ENCODE measurements around the gene MAML3.

The MAML3 gene

DNA sequence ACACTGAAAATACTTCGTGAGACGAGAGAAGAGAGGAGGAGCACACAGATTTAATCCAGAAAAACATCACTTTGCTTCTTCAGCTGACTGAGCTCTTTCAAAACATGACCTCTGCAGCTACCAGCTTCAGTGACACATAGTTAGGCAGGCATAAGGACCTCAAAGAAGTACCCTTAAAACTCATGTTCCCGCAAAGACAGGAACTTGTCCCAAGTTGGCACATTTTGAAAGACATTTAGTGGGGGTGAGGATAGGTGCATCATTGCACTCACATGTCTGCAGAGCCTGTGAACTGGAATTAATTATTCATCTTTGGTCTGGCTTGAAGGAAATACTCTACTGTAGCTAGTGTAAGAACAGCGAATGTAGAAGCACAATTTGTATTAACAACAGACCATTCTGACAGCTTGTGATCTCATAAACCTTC lies 266.6 kb downstream of the MAML3 start:
- no peak for DNase-seq

DNA sequence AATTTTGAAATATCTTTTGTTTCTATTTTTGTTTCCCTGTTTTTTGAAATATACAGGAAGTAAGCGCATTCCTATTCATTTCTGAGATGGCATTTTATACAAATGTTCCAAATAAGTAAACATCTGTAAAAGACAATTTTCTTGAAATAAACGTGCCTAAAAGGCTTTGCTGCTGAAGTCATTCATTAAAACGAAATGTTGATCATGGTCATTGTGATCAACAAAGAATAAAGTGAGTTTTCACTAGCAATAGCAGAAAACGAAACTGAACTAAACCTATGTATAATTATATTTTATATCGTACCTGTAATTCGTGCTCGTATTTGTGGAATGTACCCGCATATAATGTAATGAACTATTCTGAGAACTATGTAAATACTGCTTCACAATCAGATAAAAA lies 267.2 kb downstream of the MAML3 start:
- DNase-seq = no peak

DNA sequence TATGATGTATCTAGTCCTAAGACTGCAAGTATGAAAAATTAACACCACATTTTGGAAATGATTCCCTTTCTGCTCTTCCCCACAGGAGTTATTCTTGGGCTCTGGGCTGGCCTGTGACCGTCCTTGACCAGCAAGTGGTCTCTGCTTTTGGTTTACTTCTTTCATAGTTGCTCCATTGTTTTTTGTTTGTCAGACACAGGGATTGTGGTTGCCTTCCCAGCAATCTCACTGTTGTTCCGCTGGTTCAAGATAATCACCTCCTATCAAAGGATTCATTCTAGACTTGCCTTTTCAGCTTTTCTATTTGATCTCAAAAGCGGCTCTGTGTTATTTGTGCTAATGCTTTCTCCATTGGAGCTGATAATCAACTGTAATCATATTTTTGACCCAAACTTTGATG lies 269.5 kb downstream of the MAML3 start:
- no peak for DNase-seq

DNA sequence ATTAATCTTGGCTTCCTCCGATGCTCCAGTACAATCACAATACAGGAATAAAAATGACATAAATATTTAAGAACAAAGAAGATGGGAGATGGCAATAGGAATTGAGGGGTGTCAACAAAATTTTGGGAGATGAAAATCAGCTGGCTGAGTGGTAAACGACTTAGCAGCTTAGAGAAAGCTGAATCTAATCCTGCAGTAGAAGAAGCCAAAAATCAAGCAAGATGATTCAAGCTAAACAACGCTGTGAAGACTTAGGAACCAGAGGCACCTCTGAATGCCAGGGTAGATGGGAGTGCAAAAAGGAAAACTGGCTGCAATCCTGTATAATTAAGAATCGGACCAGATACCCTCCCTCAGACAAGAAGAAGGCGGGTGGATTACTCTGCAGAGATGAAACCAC lies 273.1 kb downstream of the MAML3 start:
- no peak for DNase-seq

DNA sequence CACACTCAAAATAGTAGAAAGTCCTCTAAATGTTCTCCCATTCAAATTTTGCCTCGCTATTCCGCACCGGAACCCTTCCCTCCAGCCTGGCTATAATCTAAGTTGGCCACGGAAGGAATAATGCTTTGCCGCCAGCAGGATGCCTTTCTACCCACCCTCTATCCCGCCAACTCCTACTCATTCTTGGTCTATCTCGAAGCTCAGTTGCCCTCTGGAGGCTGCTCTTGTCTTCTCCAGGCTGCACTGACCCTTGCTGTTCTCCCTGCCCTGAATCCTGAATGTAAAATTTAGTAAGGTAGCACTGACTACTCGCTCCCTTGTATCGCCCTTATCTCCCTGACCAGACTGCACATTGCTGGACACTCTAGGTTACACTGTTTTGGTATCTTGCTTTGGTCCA lies 275.9 kb downstream of the MAML3 start:
- DNase-seq = no peak

DNA sequence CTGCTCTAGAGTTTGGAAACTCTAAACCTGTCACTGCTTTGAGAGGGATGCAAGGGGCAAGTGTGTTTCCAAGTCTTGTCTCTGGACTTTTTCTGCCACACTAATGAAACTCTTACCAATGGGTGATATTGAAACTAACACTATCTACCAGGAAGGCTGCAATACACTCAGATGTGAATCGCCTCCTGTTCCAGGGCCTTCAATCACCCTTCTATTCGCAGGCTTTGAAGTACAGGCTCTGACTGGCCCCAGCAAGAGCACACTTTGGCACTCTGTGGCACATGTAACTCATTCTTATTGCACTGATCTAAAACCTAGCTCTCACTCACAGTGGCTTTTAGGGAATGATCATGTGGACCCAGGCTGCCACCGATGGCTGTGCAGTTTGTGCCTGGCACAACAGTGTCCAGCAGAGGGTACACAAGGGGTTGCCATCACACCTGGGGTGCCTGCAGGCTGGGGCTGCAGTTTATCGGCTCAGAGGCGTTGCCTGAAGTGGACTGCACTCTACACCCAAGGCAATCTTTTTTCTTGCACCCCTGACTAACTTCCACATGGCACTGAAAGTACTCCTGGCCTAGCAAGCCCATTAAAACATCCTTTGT lies 277.5 kb downstream of the MAML3 start:
- DNase-seq = no peak

DNA sequence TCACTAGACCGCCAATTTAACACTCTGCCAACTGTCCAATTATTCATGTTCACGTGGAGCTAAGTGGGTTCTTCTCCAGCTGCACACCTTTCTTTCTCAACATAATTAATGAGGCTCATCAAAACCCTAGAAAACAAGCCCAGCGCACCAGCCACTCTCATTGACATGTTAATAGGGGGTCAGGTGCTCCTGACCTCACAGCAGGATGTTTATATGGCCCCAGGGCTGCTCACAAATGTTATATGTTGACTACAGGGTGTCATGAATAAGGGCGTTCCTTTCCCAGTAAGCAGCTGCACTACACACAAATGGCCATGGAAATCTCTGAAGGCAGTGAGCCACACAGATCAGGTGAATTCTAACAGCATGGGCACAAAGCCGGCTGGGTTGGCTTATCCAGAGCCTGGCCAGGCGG lies 278.6 kb downstream of the MAML3 start:
- no peak for DNase-seq

DNA sequence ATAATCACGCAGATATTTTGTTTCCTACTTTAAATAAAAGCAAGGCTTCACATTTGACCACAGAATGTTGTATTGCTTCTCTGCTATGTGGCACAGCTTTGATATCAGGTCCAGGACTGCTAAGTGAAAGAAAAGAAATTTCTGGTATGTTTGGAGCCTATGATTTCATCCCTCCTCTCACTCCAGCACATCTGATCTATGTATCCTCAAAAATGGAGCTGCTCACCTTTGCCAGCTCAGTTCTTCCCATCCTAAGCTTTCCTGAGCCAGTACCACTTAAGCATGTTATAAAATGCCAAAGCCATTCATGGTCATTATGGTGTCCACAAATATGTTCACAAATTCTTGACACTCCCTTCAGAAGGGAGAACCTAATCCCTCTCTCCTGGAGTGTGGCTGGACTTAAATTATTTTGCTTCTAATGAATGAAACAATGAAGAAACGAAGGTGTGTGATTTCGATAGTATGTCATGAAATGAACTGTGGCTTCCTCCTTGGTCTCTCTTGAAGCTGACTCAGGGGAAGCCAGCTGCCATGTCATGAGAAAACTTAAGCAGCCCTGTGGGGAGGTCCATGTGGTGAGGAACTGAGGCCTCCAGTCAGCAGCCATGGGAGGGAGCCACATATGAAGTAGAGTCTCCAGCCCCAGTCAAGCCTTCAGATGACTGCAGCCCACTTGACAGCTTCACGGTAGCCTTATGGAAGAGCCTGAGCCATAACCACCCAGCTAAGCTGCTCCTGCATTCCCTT lies 280.7 kb downstream of the MAML3 start:
- DNase-seq = peak in 1 of 2 experiments; percentile 31

DNA sequence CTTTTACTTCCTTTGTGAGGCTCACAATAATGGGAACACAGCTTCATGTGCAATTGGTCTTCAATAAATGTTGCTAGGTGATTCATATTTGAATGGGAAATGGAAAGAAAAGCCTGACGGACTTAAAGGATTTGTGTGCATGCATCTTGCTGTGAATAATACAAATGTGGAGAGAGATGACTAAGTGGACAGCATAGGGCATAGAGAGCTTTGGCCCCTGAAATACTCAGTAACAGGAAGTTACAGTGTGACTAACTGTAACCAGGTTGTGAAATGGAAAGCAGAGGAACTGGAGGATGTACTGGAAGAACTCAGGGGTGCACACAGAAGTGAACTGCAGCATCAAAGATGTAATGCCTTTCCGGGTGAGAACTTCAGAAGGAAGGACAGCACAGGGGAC lies 281.7 kb downstream of the MAML3 start:
- DNase-seq = peak; percentile 95

DNA sequence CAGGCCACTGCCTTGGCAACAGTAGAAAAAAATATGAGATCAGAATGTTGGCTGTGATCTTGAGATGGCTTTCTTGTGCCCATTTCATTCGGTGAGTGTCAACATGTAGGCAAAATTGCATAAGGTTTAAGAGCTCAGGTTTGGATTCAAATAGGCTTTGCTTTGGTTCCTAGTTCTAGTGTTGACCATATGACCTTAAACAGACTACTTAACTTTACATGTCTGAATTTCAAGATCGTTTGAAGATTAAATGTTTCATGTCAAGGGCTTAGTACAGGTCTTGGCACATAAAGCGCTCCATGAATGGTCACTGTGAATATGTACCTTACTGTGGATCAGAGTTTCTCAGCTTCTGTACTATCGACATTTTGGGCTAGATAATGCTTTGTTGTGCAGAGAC lies 284.2 kb downstream of the MAML3 start:
- no peak for DNase-seq

DNA sequence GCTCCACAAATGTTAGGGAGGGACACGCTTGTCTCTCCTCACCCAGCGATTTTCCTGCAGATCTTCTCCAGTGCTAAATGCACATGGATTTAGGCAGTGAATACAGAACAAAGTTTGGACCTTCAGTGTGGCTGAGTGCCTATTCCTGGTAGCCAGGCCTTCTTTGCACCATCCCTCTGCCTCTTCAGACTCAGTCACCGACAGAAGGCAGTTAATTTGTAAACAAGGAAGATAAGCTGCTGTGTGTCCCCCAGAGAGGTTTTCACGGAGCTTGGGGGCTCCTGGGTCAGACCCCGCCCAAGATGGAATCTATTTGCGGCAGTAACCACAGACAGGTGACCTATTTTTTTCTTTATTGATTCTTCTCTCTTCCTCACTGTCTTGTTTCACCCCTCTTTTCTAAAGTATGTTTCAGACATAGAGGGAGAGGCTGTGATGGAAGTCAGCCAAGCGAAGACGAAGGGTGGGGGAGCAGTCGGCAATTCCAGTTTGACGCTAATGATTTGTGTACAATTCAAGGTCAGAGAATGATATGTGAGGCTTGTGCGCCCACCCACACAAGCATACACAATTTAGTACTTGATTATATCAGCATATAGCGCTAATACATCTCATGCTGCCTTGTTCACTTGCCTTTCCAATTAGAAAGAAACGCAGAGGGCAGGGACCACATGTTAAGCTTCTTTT lies 287.6 kb downstream of the MAML3 start:
- no peak for DNase-seq

DNA sequence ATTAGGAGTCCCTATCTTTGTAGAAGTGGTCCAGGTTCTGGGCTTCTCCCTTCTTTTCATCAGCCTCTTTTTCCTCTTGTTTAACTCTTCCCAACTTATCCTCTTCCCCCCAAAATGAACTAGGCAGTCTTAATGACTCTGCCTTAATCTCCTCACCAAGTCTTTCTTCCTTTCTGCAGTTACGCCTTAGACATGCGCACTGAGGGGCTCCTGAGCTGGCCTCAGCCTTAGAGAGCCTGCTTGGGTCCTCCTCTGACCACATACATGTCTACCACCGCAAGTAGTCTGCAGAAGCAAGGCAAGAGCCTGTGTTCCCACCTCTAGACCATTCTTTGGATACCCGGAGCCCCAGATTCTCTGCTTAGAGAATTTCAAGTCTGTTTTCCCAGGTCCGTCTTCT lies 288.4 kb downstream of the MAML3 start:
- DNase-seq = no peak

DNA sequence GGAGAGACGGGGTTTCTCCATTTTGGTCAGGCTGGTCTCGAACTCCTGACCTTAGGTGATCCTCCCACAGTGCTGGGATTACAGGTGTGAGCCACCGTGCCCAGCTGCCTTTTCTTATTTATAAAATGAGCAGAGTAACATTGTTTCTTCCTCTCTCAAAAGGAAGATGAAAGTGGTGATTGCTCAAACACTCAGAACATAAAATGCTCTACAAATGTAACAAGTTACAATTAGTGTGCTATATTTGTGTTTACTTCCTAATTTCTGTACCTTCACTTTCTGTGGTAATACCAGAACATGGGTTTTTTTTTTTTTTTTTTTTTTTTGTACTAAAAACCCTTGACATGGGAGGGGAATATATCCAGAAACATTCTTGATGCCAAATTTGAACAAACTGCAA lies 290.5 kb downstream of the MAML3 start:
- DNase-seq = no peak

DNA sequence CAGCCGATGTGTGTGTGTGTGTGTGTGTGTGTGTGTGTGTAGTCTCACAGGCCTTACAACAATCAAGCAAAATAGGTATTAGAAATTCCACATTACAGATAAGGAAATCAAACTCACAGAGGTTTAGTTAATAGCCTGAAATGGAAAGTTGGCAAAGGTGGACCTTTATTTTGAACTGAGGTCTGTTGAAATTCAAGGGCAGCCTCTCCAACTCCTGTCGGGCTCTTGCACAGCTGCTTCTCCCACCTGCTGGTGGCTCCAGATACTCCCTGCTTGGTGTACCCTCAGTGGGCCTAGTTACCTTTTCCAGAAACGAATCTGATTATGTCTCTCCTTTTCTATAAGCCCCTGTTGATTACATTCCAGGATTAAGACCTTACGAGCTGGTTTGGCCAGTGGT lies 292.5 kb downstream of the MAML3 start:
- no peak for DNase-seq

DNA sequence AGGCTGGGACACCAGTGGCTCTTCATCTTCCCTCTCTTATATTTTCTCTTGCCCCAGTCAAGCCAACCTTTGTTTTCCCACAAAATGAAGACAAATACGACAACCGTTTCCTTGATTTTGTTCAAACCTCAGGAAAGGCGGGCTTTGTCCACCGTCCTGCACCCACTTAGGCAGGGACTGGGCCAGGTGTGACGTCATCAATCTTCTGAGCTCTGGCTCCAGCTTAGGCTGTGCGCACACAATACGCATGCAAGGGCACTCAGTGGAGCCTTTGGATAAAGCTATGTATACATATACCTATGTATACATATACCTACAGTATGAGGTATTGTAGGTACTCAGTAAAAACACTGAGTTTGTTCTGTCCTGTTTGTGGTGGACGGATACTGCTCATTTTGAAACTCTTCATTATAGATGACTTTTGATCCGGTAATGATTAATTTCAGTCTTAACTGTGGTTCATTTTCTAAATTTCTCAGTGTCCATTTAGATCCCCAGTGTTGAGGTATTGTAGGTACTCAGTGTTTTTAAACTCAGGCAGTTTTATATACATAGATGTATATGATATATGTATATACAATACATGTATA lies 293.5 kb downstream of the MAML3 start:
- no peak for DNase-seq

DNA sequence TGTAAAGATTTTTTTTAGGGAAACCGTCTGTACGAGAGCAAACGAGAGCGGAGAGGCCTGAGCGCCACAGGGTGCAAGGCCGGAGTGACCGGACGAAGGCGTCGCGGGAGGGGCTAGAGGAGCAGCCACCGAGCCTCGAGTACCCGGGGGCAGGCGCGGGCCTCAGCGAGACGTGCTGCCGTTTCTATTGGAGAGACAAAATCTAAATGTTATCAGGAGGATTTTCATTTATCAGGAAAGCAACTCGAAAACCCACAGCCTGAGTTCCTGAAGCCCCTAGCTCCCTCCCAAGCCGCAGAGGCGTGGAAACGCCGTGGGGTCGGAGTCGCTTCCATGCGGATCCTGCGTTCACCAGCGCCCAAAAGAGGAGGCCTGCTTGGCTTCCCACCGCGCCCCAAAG lies 294.1 kb downstream of the MAML3 start:
- DNase-seq = no peak

DNA sequence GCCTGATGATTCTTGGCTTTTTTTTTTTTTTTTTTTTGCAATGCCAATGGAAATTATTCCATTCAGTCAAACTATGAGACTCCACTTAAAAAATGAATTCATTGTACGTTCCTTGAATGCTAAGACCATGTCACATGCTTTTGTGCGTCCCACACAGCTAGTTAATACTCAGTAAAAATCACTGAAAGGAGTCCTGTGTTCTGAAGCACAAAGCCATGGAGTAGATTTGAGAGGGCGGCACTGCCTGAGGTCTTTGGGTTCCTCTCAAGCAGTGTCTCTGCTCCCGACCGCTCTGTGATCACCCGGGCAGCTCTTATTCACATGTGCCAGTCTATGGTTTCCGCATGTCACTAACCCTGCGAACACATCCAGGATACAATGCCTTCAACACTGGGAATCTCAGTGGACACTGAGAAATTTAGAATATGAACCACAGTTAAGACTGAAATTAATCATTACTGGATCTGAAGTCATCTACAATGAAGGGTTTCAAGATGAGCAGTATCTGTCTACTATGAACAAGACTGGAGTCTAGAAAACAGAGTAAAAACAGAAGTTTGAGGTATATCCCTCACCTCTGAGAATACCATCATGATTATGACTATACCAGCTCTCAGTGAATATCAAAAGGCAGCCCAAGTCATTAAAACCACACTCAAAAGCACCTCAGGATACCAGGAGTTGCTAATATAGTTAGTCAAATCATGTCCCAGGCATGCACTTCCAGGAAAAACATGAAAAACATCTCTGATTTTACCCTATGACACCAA lies 295.4 kb downstream of the MAML3 start:
- no peak for DNase-seq

DNA sequence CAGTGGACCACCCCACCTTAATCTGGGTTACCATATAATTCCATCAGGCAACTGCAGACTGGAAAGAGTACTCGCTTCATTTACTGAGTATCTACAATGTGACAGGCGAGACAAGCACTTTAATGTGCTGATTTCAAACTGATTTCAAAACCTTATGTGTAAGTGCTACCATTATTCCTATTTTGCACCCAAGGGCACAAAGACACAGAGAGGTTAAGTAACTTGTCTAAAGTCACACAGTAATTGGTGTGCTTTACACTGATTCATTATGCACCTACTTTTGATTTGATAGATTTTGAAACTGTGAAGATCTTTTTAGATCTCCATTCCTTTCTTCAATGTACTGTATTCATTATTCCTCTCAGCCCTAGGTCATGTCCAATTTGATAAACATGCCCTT lies 296.0 kb downstream of the MAML3 start:
- DNase-seq = no peak

DNA sequence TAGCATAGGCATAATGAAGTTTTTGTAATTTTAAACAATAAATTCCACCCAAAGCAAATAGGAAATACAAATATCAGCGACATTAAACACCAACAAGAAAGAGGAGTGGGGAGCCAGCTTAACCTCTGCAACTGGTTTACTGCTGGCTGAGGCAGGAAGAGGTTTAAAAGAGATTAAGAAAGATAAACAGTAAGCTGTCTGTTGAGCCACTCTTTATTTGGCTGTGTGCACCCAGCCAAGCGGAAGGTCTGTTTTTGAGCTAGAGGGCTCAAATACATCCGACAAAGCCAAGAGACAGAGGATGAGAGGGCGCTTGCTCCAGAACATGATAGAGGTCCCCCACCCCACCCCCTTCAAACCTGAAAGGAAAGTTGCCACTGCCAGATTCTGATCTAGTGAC lies 297.0 kb downstream of the MAML3 start:
- DNase-seq = no peak

DNA sequence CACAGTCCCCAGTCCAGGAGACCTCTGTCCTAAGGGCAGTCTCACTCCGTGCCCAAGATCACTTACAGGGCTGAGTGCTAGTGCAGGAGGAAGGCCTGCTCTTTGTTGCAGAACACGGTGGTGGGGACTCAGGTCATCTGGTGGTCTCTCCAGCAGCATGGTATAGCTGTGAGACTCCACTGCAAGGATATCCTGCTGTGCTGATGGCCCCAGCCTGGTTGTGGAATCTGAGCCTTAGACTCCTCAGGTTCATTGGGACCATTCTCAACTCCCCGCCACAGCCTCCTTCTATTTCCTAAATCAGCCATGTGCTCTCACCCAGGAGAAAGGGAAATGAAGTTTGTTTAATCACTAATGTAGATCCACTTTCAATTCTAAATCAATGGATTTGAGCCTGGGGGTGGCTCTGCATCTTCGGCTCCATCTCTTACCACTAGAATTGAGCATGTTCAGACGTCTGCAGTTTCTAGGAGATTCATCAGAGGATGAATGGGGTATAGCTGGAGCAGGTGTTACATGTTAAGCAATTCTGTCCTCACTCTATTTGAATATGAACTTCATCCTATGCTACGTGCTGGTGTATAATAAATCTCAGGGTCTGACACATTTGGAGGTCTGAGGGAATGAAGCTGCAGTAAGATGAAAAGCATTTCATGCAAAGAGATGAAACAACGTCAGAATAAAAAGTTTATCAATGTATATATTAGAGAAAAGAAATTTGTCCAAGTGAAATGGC lies 299.1 kb downstream of the MAML3 start:
- DNase-seq = no peak

DNA sequence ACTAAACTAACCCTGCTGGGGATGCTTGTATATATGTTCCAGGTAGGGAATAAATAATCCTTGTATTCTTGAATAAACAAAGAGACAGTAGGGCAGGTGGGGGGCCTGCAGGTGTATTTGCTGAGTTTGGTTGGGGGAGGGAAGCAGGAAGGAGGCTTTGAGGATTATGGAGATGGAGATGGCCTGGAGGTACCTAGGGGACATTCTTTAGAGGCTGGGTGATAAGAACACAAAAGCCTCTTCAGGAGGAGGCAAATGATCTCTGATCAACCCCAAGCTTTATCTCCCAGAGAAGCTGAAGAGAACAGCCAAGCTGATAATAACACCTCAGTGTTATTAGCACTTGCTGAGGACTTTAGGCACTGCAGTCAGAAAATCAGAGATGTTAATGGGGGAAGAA lies 300.7 kb downstream of the MAML3 start:
- DNase-seq = no peak

DNA sequence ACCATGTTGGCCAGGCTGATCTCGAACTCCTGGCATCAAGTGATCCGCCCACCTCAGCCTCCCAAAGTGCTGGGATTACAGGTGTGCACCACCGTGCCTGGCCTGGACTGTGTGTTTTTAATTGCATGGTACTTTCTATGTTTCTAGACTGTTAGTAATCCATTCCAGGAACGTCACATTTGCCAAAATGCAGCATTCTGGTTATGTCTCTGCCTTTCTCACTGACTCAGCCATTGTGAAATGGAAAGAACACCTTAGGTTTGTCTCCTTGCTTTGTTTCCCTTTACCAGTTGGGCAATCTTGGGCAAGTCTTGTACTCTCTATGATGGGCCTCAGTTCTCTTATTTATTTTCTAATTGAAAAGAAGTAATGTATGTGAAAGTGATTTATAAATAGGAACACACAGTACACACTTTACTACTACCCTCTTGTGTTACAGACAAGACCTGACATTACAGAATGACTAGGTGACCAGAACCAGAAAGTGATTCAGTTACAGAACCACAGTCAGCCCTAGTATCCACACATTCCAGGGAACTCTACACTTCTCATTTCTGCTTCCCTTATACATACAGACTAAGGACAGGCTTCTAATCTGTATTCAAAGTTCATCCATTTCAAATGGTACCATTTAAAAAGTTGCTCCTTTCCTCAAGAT lies 301.2 kb downstream of the MAML3 start:
- no peak for DNase-seq
